ENCODE results near the gene EBLN1. TPM values are rescaled to one million over a fixed set of nuclear protein-coding genes. Genes with fewer than 3 reads are reported as not detected.

The EBLN1 gene
- total and polyA plus RNA-seq, 9 of the 15 experiments (the other 6 are each of a cell fraction or from before 2014, with no cell fraction given): 0.06 to 3.1 (median 0.80) TPM

GRCh38 chr10:22228943-22229801, 11.4 kb upstream of the EBLN1 start (continued):
- TF ChIP-seq PBX2 (CRISPR knock-in tag; IDR thresholded peaks at IDR 0.05; ENCODE audit: low read depth) (no peak), PBX2 (tag; conservative IDR thresholded peaks at IDR 0.05; ENCODE audit: low read depth) (0 out of 2 replicates have a peak, but pooled peaks have one; percentile 31), TOE1 (IDR thresholded peaks at IDR 0.05; ENCODE audit: borderline replicate concordance) (peak; percentile 61; the same call in 1 of the 2 replicates), TOE1 (CRISPR knock-in tag; IDR thresholded peaks at IDR 0.05; ENCODE audit: borderline replicate concordance, low read depth) (no peak), NEUROD1 (IDR thresholded peaks at IDR 0.05; ENCODE audit: borderline replicate concordance, low read depth, low read length, partially characterized antibody) (peak; percentile 56), FOXP1 (CRISPR knock-in tag; IDR thresholded peaks at IDR 0.05) (peak; percentile 82), GATAD2B (IDR thresholded peaks at IDR 0.05; ENCODE audit: borderline replicate concordance) (peak; percentile 44), PPARD (CRISPR knock-in tag; IDR thresholded peaks at IDR 0.05) (no peak)
- TF ChIP-seq, protein P1, sequence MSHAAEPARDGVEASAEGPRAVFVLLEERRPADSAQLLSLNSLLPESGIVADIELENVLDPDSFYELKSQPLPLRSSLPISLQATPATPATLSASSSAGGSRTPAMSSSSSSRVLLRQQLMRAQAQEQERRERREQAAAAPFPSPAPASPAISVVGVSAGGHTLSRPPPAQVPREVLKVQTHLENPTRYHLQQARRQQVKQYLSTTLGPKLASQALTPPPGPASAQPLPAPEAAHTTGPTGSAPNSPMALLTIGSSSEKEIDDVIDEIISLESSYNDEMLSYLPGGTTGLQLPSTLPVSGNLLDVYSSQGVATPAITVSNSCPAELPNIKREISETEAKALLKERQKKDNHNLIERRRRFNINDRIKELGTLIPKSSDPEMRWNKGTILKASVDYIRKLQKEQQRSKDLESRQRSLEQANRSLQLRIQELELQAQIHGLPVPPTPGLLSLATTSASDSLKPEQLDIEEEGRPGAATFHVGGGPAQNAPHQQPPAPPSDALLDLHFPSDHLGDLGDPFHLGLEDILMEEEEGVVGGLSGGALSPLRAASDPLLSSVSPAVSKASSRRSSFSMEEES (CRISPR knock-in tag; IDR thresholded peaks at IDR 0.05): no peak
- TF ChIP-seq, protein P2, sequence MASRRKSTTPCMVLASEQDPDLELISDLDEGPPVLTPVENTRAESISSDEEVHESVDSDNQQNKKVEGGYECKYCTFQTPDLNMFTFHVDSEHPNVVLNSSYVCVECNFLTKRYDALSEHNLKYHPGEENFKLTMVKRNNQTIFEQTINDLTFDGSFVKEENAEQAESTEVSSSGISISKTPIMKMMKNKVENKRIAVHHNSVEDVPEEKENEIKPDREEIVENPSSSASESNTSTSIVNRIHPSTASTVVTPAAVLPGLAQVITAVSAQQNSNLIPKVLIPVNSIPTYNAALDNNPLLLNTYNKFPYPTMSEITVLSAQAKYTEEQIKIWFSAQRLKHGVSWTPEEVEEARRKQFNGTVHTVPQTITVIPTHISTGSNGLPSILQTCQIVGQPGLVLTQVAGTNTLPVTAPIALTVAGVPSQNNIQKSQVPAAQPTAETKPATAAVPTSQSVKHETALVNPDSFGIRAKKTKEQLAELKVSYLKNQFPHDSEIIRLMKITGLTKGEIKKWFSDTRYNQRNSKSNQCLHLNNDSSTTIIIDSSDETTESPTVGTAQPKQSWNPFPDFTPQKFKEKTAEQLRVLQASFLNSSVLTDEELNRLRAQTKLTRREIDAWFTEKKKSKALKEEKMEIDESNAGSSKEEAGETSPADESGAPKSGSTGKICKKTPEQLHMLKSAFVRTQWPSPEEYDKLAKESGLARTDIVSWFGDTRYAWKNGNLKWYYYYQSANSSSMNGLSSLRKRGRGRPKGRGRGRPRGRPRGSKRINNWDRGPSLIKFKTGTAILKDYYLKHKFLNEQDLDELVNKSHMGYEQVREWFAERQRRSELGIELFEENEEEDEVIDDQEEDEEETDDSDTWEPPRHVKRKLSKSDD (conservative IDR thresholded peaks at IDR 0.05; ENCODE audit: low read length): 0 out of 2 replicates have a peak, but pooled peaks have one; percentile 72
- TF ChIP-seq, protein P3, sequence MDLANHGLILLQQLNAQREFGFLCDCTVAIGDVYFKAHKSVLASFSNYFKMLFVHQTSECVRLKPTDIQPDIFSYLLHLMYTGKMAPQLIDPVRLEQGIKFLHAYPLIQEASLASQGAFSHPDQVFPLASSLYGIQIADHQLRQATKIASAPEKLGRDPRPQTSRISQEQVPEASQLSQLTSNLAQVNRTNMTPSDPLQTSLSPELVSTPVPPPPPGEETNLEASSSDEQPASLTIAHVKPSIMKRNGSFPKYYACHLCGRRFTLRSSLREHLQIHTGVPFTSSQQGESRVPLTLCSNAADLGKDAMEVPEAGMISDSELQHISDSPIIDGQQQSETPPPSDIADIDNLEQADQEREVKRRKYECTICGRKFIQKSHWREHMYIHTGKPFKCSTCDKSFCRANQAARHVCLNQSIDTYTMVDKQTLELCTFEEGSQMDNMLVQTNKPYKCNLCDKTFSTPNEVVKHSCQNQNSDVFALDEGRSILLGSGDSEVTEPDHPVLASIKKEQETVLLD (IDR thresholded peaks at IDR 0.05): peak; percentile 72
- TF ChIP-seq, protein P4, sequence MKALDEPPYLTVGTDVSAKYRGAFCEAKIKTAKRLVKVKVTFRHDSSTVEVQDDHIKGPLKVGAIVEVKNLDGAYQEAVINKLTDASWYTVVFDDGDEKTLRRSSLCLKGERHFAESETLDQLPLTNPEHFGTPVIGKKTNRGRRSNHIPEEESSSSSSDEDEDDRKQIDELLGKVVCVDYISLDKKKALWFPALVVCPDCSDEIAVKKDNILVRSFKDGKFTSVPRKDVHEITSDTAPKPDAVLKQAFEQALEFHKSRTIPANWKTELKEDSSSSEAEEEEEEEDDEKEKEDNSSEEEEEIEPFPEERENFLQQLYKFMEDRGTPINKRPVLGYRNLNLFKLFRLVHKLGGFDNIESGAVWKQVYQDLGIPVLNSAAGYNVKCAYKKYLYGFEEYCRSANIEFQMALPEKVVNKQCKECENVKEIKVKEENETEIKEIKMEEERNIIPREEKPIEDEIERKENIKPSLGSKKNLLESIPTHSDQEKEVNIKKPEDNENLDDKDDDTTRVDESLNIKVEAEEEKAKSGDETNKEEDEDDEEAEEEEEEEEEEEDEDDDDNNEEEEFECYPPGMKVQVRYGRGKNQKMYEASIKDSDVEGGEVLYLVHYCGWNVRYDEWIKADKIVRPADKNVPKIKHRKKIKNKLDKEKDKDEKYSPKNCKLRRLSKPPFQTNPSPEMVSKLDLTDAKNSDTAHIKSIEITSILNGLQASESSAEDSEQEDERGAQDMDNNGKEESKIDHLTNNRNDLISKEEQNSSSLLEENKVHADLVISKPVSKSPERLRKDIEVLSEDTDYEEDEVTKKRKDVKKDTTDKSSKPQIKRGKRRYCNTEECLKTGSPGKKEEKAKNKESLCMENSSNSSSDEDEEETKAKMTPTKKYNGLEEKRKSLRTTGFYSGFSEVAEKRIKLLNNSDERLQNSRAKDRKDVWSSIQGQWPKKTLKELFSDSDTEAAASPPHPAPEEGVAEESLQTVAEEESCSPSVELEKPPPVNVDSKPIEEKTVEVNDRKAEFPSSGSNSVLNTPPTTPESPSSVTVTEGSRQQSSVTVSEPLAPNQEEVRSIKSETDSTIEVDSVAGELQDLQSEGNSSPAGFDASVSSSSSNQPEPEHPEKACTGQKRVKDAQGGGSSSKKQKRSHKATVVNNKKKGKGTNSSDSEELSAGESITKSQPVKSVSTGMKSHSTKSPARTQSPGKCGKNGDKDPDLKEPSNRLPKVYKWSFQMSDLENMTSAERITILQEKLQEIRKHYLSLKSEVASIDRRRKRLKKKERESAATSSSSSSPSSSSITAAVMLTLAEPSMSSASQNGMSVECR (CRISPR knock-in tag; IDR thresholded peaks at IDR 0.05): peak; percentile 22; the same call in 1 of the 2 replicates

All from K562 (cell line).